ENCODE results near the gene NRXN3.
"Not testable (repeated sequence)": the region's sequence is repeated elsewhere in the genome, so short reads cannot be mapped to it uniquely, and the experiment has no call there.

Gene NRXN3

DNA sequence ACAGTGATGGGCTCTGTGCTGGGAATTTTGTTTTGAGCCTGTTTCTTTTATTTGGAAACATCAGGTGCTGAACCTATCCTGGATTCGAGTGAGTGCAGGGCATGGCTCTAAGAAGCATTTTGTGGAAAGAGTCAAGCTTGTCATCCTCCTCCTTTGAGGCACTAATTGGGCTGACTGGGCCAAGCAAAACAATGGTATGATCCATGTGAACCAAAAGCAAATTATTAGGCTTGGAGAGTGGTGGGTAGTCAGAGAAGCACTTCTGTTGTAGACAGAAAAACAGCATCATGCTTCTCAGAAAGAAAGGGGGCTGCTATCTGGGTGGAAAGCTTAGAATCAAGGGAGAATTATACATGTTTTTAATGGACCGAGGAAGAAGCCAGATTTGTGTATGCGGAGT lies 1559.6 kb downstream of the NRXN3 start:
- no peak for DNase-seq

DNA sequence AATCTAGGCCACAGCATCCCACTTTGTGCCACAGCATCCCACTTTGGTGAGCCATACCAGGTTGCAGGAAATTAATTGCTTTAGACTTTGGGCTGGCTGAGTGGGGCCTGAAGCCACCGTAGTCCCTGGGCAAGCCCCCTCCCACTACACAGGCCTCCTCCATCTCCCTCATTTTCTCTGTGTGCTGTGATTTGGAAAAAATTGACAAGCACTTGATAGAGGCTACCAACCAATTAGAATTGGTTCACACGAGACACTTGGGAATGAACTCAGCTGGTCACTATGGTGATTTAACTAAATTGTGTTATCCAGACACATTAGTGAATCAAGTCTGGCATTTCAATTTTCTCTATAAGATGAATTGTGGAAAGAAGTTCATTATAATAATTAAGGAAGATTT lies 1560.0 kb downstream of the NRXN3 start:
- DNase-seq, result no peak

DNA sequence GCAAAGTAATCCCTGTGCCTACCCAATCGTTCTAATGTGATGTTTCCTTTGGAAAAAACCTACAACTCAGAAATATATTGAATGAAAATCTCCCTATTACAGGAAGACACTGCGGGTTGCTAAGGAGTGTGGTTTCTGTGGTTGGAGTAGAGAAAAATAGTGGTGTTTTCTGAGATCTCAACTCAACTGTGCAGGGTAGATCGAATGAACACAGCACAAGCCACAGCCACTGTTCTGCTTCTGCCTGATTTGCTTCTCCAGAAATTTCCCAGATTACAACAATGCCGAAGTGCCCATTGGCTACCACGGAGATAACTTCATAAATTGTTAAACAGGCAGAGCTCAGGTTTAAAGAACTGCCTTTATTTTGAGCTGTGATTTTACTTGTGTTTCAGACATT lies 1560.8 kb downstream of the NRXN3 start:
- DNase-seq, result no peak

DNA sequence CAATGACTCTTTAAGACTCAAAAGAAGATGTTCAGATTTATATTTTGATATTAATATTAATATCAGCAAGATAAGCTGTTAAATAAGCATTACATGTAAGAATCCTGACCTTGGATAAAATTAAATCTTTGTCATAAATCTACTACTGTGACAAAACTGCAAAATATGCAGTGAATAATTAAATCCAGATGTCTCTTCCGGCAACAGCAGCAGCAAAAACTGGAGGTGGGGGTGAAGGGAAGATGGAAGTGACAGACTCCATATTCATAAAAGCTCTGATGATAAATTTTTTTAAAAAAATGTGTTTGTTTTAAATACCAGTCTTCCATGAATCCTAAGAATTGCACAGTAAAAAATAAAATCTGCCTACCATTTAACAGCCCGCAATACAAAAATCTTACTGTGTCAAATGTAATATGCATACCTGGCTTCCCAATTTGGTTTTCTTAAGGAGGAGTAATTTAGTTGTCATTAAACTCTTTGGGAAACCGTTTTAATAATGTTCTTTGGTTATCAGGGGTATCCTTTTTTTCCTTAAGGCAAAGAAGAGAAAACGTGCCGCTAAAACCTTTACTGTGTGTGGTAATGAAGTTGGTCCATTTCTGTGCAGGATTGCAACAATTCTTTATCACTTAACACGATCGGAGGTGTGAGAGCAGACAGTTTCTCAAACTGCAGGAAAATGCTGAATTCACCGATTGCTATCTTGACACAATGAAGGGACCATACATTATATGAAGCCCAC lies 1562.9 kb downstream of the NRXN3 start:
- DNase-seq, result no peak

- DNase-seq, result no peak
These were observed 1564.0 kb downstream of the NRXN3 start for GRCh38 chr14:79734151-79734550.

- DNase-seq, result no peak
These were observed 1564.5 kb downstream of the NRXN3 start for GRCh38 chr14:79734656-79735055.

DNA sequence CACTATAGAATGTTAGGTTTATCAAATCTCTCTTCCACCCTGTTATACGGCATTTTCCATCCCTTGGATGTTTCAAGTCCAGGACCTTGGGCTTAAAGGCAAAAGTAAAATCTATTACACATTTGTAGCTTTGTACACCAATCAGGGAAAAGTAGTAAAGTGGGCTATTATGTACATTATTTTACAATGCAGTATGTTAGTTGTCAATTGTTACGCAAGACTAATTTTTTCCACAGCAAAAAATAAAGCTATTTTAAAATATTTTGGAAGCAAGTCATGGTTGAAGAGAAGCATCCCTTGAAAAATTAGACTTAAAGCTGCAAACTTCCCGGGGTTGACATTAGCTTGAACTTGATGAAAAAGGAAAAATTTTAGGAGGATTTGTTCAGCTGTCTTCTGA lies 1564.9 kb downstream of the NRXN3 start:
- DNase-seq, result no peak

GRCh38 chr14:79740066-79740601 lies 1570.0 kb downstream of the NRXN3 start:
- DNase-seq, result no peak

GRCh38 chr14:79742142-79742541 lies 1572.0 kb downstream of the NRXN3 start:
- no peak for DNase-seq

- DNase-seq, result no peak
These were observed 1574.9 kb downstream of the NRXN3 start for GRCh38 chr14:79745046-79745445.

DNA sequence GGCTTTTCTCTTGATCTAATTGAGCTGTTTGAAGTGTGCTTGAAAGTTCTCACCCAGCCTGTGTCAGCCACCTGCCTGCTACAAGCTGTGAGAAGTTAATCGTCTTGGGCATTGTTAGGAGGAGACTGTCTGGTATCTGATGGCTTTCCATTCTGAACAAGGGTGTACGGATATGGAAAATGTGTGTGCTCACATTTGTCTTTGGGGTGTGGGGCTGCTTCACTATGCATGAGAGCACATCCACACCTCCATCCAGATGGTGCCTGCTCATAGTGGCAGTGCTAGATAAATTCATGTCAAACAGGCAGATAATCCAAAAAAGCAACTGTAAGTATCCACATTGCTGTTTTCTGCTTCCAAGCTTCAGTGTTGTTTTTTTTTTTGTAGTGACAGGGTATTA lies 1578.9 kb downstream of the NRXN3 start:
- DNase-seq, result no peak

DNA sequence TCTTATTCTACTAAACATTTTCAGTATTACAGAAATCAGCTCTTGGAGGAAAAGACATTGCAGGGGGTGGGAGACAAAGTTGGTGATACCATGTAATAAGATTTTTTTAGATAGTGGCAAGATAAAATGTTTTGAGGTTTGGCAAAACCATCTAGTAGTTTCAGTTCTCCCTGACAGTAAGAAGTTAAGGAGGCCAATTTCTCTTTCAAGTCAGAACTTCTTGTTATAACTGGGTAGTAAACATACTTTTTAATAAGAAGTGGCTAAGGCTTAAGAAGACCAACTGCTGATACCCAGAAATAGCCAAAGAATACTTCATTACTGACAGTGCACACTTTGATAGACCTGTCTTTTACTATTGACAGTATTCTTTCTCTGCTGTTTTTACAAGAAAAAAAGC lies 1588.8 kb downstream of the NRXN3 start:
- DNase-seq, result no peak

DNA sequence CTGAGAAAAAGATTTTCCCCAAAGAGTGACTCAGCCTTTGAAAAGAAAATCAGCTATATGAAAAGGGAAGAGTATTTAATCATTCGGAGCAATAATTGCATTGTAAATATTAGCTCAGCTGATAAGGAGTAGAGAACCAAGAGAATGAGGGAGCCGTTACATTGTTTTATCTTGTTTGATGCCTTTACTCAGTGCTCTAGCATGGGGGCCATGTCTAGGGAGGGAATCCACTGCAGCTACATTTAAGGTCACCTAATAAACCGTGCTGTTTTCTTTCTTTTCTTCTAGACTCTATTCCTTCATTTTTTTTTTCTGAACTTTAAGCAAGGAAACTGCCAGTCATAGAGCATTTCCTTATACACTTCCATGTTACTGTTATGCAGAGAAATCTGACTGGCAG lies 1594.2 kb downstream of the NRXN3 start:
- no peak for DNase-seq

GRCh38 chr14:79766511-79766910 lies 1596.3 kb downstream of the NRXN3 start:
- DNase-seq, result no peak

GRCh38 chr14:79767251-79767650 lies 1597.1 kb downstream of the NRXN3 start:
- DNase-seq, result no peak

DNA sequence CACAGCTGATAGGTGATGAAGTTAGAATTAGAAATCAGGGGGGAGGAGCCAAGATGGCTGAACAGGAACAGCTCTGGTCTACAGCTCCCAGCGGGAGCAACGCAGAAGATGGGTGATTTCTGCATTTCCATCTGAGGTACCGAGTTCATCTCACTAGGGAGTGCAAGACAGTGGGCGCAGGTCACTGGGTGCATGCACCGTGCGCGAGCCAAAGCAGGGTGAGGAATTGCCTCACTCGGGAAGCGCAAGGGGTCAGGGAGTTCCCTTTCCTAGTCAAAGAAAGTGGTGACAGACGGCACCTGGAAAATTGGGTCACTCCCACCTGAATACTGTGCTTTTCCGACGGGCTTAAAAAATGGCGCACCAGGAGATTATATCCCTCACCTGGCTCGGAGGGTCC lies 1597.5 kb downstream of the NRXN3 start:
- not testable (repeated sequence) for DNase-seq

GRCh38 chr14:79781882-79782281 lies 1611.7 kb downstream of the NRXN3 start:
- DNase-seq, result no peak

DNA sequence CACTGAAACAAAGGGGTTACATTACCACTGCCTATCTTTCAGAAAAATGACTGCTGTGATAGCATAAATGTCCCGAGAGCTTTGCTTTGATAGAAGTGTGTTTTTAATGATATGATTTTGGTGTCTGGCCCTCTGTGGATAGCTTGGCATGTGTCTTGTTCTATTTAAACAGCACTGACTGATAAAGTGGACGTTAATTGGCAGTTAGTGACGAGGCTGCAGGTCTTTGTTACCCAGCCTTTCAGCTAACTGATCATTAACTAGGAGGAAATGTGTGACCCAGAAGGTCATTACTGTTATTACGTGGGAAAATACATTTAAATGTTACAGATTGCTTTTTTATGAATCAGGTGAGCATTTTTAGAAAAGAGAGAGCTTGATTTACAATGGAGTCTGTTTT lies 1612.9 kb downstream of the NRXN3 start:
- no peak for DNase-seq

GRCh38 chr14:79786522-79786921 lies 1616.3 kb downstream of the NRXN3 start:
- DNase-seq, result no peak

DNA sequence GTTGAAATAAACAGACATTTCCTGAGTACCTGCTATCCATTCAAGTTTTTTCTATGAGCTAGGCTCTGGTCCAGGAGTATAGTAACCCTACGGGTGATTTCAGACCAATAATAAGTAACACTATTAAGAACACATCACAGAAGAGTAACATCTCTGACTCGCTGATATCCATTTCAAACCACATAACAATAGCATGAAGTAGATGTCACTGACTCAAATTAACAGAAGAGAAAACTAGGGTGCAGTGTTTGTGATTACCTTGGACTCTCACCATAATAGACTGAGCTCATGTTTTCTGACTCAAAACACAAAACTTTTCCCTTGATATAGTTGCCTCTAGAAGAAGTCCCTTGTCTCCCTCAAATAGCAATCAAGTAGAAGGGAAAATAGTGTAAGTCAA lies 1618.2 kb downstream of the NRXN3 start:
- DNase-seq, result no peak

GRCh38 chr14:79791055-79791732 lies 1621.0 kb downstream of the NRXN3 start:
- no peak for DNase-seq

DNA sequence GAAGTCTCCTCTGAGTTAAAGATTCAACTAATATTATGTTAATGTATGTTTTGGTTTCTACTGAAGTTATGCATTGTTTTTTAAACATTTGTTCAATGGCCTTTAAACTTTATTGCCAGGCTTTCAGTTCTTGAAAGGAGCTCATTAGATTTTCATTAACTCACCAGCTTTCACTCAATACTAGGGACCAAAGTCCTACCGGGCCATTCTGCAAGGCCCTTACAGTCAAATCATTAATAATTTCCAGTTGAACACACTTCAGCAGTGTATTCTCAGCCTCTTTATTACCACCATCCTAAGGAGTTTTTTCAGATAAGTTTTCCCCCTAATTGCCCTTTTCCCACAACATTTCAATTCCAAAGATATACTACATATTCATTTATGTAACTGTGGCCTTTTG lies 1631.9 kb downstream of the NRXN3 start:
- DNase-seq, result no peak

GRCh38 chr14:79805636-79806035 lies 1635.5 kb downstream of the NRXN3 start:
- no peak for DNase-seq

DNA sequence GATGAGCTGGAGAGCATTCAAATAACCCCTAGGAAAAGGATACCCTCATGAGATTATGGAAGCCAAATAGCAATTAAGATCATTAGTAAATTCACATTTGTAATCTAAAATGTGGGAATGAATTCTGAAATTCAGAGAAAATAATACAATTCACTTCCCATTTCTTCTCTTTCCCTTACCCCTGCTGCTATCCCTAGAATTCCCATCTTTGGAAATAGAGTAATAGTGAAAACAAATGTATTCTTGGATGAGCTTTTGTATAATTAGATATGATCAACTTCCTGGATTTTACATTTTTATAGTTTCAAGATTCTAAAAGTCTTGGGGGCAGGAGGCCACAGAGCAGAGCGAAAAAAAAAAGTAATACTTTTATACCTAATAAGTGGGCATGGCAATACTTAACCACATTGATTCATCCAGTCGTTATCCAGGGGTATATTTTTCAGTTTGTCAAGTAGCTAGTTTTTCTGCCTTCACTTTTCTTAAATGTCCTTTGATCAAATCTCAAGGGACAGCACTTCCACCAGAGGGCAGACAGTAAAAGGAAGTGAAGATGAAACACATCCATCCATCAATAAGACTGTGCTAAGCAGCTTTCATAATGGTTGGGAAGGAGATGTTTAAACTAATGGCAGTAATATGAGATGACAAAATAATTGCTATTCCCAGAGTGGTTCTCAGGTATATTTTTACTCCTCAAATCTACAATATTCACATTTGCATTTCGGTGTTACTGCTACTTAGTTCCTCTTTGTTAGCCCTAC lies 1639.9 kb downstream of the NRXN3 start:
- no peak for DNase-seq
